Gastroesophageal sphincter (tissue), 4 donors: Measurements from ENCODE around the gene SAP130. TPM values are rescaled to one million over a fixed set of nuclear protein-coding genes. Genes with fewer than 3 reads are reported as not detected.

ENCODE experiments used
- ATAC-seq: fragments of 150-250 bp; one replicate; pipeline ENCODE4 v1.9.1; 2016; ENCODE audit warnings: mild to moderate bottlenecking, moderate library complexity
- H3K27ac ChIP-seq, 4 donors: fragments of 200-600 bp; sonication (generic) in 3 of 4; 1 replicate in 3 of 4; 2 replicates in 1 of 4; pipeline ENCODE4 v1.5.1; 2016 to 2019
- H3K27me3 ChIP-seq: fragments of 200-600 bp; sonication (generic); one replicate; pipeline ENCODE4 v1.5.1; 2019
- H3K36me3 ChIP-seq, 2 donors: fragments of 200-600 bp; sonication (generic); one replicate each; pipeline ENCODE4 v1.5.1; 2019; ENCODE audit warnings: control low read depth in 1 of 2
- H3K4me1 ChIP-seq, 3 donors: fragments of 200-600 bp; sonication (generic); 1 replicate in 2 of 3; 2 replicates in 1 of 3; pipeline ENCODE4 v1.5.1; 2016 to 2019; ENCODE audit warnings: control low read depth in 2 of 3
- H3K4me3 ChIP-seq, 2 donors: fragments of 200-600 bp; sonication (generic); one replicate each; pipeline ENCODE4 v1.5.1; 2019; ENCODE audit warnings: mild to moderate bottlenecking in 1 of 2, moderate library complexity in 1 of 2
- H3K9me3 ChIP-seq, 3 donors: fragments of 200-600 bp; sonication (generic); one replicate each; pipeline ENCODE4 v1.5.1; 2017 to 2019; ENCODE audit warnings: control low read depth in 2 of 3
- CTCF ChIP-seq, 4 experiments: fragments of 200-600 bp in 2 of 4; fragments of 450-650 bp in 2 of 4; sonication (generic) in 1 of 4; IDR thresholded peaks; one replicate each; pipeline ENCODE4 v1.5.1; 2017 to 2019; ENCODE audit warnings: antibody characterized with exemption in 4 of 4, mild to moderate bottlenecking in 2 of 4, moderate library complexity in 2 of 4
- EP300 ChIP-seq: sonication (generic); formaldehyde crosslinking; IDR thresholded peaks from one replicate; pipeline ENCODE4 v1.6.1; 2017; ENCODE audit warnings: antibody characterized with exemption, mild to moderate bottlenecking
- POLR2A ChIP-seq, 2 donors: fragments of 450-650 bp; IDR thresholded peaks; one replicate each; pipeline ENCODE4 v1.6.1; 2017; ENCODE audit warnings: antibody characterized with exemption in 2 of 2, mild to moderate bottlenecking in 2 of 2, moderate library complexity in 1 of 2
- POLR2AphosphoS5 ChIP-seq: sonication (generic); formaldehyde crosslinking; IDR thresholded peaks from one replicate; pipeline ENCODE4 v1.6.1; 2017; ENCODE audit warnings: antibody characterized with exemption
- WGBS, 2 donors: methylation state at CpG; one replicate each; pipeline ENCODE4 v1.1.5; 2018; ENCODE audit warnings: low coverage in 1 of 2; 5-methylcytosine and 5-hydroxymethylcytosine counted together
- small RNA-seq, 4 donors: library from RNA; depleted of rRNA; stranded (forward); fragments of <200 nt; gene quantifications; one replicate each; pipeline ENCODE3, GENCODE V24; 2016
- total RNA-seq, 4 donors: library from RNA; depleted of rRNA; stranded (reverse); fragments of >200 nt; gene quantifications; one replicate each; pipeline ENCODE4 v1.1.0, GENCODE V29; 2016

SAP130 gene
- total RNA-seq, 4 donors from 2014 or later: 6.9 to 13.4 (median 9.7) TPM

DNA sequence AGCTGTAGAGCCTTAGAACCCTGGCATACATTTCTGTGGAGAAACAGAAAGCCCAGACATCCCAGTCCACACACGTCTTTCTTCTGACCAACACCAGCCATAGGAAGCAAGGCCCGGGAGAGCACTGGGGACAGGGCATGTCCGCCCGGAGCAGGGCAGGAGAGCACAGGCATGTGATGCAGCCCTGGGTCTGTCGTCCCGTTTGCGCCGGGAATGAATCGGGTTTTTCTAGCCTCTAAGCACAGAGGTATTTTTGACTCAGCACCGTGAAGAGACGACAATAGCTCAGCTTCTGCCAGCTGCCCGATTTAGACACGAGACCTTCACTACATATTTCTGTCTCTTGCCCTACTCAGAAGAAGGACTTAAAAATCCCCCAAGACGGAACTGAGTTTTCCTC is 134.8 kb downstream of the SAP130 start:
- no peaks in the 10 kb centered on the region for H3K9me3 ChIP-seq
- no peak for ATAC-seq
- WGBS, 2 donors: 78 to 89% methylated on average over 7 to 9 of the region's 14 CpGs
- TF ChIP-seq POLR2AphosphoS5 (no peak), POLR2A (IDR thresholded peaks at IDR 0.05) (no peak), EP300 (no peak), CTCF (IDR thresholded peaks at IDR 0.05) (no peak)
- no peaks in the 10 kb centered on the region for H3K27me3 ChIP-seq
- H3K36me3 ChIP-seq: no peaks in the 10 kb centered on the region
- no peak overlapping the region for H3K4me3 ChIP-seq
- H3K27ac ChIP-seq: no peak overlapping the region
- peaks cover 0 to 10% (median 2%) of the 10 kb centered on the region in 3 donors for H3K4me1 ChIP-seq

- no peak overlapping the region for H3K4me3 ChIP-seq
- H3K27me3 ChIP-seq: no peaks in the 10 kb centered on the region
- TF ChIP-seq POLR2AphosphoS5 (no peak), POLR2A (IDR thresholded peaks at IDR 0.05) (no peak), EP300 (no peak), CTCF (IDR thresholded peaks at IDR 0.05) (no peak)
- no peaks in the 10 kb centered on the region for H3K36me3 ChIP-seq
- 56 to 67% methylated on average over 1 to 5 of the region's 5 CpGs for WGBS, 2 donors
- no peaks in the 10 kb centered on the region for H3K9me3 ChIP-seq
- no peak overlapping the region for H3K27ac ChIP-seq
- H3K4me1 ChIP-seq: peaks cover 5 to 21% (median 12%) of the 10 kb centered on the region in 3 donors
- ATAC-seq: no peak
Observed at GRCh38 chr2:127891811-127892210, 136.0 kb downstream of the SAP130 start.

Small RNA genes within 50 kb of the gene (small RNA-seq; reads per million reads assigned to genes)
- 0 reads per million in 4 donors for gene AC012306.1
- gene AC108059.3: 0 reads per million in 4 donors
- gene RF00019: 0 reads per million in 4 donors

Other genes starting within 250 kb of the SAP130 start
- gene WDR33, start 216.9 kb downstream of the SAP130 start, total RNA-seq: 10 to 100 TPM; 34.9 to 64.6 (median 43.2) TPM
- gene POLR2D, start 169.9 kb downstream of the SAP130 start, total RNA-seq: 10 to 100 TPM; 12.9 to 18.4 (median 15.3) TPM
- 10 to 100 TPM; 12.4 to 15.0 (median 14.1) TPM for gene AMMECR1L, start 142.1 kb downstream of the SAP130 start, total RNA-seq
- gene UGGT1, start 63.1 kb upstream of the SAP130 start, total RNA-seq: 10 to 100 TPM; 35.5 to 55.4 (median 43.4) TPM